Motor neuron (in vitro differentiated cells): ENCODE results near the gene FMNL1. TPM values are rescaled to one million over a fixed set of nuclear protein-coding genes. Genes with fewer than 3 reads are reported as not detected.
A peak's percentile ranks its signal among the peaks of the same experiment; 100 is the strongest.
"Not testable (repeated sequence)": the region's sequence is repeated elsewhere in the genome, so short reads cannot be mapped to it uniquely, and the experiment has no call there.

Experiments used
- ATAC-seq, 8 experiments: fragments of 200-7000 bp; cut with Tn5 transposase; replicated peaks in 6 of 8; 2 replicates each; pipeline ENCODE4 v1.8.0; 2021; ENCODE audit warnings: mild to moderate bottlenecking in 8 of 8, moderate library complexity in 8 of 8
- H3K27ac ChIP-seq, 2 donors: fragments of 250-450 bp; sonication (Bioruptor Pico); 2 replicates each; pipeline ENCODE4 v1.9.0; 2021; ENCODE audit warnings: antibody characterized with exemption in 2 of 2, mild to moderate bottlenecking in 2 of 2, moderate library complexity in 1 of 2
- H3K4me1 ChIP-seq, 2 donors: fragments of 250-450 bp; sonication (Bioruptor Pico); replicated peaks in 1 of 2; 2 replicates each; pipeline ENCODE4 v1.6.1; 2021; ENCODE audit warnings: antibody characterized with exemption in 2 of 2, mild to moderate bottlenecking in 2 of 2, moderate library complexity in 1 of 2
- H3K4me3 ChIP-seq, 5 donors: fragments of 250-450 bp; sonication (Bioruptor Pico); 2 replicates each; pipeline ENCODE4 v1.9.0; 2021; ENCODE audit warnings: antibody characterized with exemption in 5 of 5, mild to moderate bottlenecking in 5 of 5, moderate library complexity in 4 of 5
- WGBS, 10 experiments: fragments of 450-650 bp; shearing (Covaris generic); methylation state at CpG; one replicate each; pipeline ENCODE4 v1.0.0; 2022; 5-methylcytosine and 5-hydroxymethylcytosine counted together
- in situ Hi-C, 9 experiments: fragments of 400-800 bp; cut with MboI; loops; one replicate each; pipeline ENCODE4 v1.15.0; 2021; ENCODE audit warnings: low sequenced_read_pairs in 9 of 9, low pct_unique_long_range_greater_than_20kb in 2 of 9; ENCODE audit not compliant: unreplicated experiment in 9 of 9
- total RNA-seq, 8 experiments: library from RNA; unstranded; fragments of 300-600 nt; gene quantifications; 2 replicates each; pipeline versions ENCODE4 v1.2.3 to v1.2.4, GENCODE V29; 2022

Gene FMNL1
- total RNA-seq, 8 experiments from 2014 or later, result 1.1 to 5.6 (median 2.3) TPM

GRCh38 chr17:45197555-45198334 is 23.9 kb upstream of the FMNL1 start:
- WGBS, 10 experiments, result 0 to 33% (median 15%) methylated on average over 1 to 5 of the region's 16 CpGs; no CpG with 5 or more reads in 6 of the 10 experiments
- in situ Hi-C loops, result no loop called here
- ATAC-seq, result peak; percentile 98 to 100 (median 100)
- Histone ChIP-seq H3K4me1 (peaks cover 2 to 8% of the 10 kb centered on the region in 2 donors), H3K27ac (no peak overlapping the region), H3K4me3 (no peak overlapping the region)

- Histone ChIP-seq H3K27ac (no peak overlapping the region), H3K4me3 (no peak overlapping the region), H3K4me1 (peaks cover 2 to 8% of the 10 kb centered on the region in 2 donors)
- in situ Hi-C loops, result loop anchor here in 3 of 9 experiments (25.0 kb wide), 2 partner anchors 187 to 637 kb away; partner anchors contain the start of gene SPPL2C (in 1 of the 3)
- no peak for ATAC-seq
- 40 to 87% (median 63%) methylated on average over 2 to 8 of the region's 9 CpGs for WGBS, 10 experiments
Measured at GRCh38 chr17:45200701-45201100, 21.0 kb upstream of the FMNL1 start.

GRCh38 chr17:45201457-45201856 is 20.2 kb upstream of the FMNL1 start:
- in situ Hi-C loops, result loop anchor here in 3 of 9 experiments (25.0 kb wide), 2 partner anchors 186 to 636 kb away; partner anchors contain the start of gene SPPL2C (in 1 of the 3)
- WGBS, 10 experiments, result 60 to 100% (median 90%) methylated on average over 1 to 3 of the region's 4 CpGs; no CpG with 5 or more reads in 5 of the 10 experiments
- peaks cover 2 to 8% of the 10 kb centered on the region in 2 donors for H3K4me1 ChIP-seq

GRCh38 chr17:45201880-45202279 is 19.8 kb upstream of the FMNL1 start:
- not testable (repeated sequence) for H3K4me3 ChIP-seq, H3K27ac ChIP-seq, H3K4me1 ChIP-seq, ATAC-seq
- in situ Hi-C loops, result loop anchor here in 3 of 9 experiments (25.0 kb wide), 2 partner anchors 185 to 635 kb away; partner anchors contain the start of gene SPPL2C (in 1 of the 3)
- 63 to 100% (median 91%) methylated on average over 1 to 6 of the region's 6 CpGs for WGBS, 10 experiments

More at GRCh38 chr17:45201457-45201856, 20.2 kb upstream of the FMNL1 start:
- no peak for ATAC-seq
- H3K4me3 ChIP-seq, result no peak overlapping the region
- no peak overlapping the region for H3K27ac ChIP-seq

GRCh38 chr17:45218895-45219661 is 2.6 kb upstream of the FMNL1 start:
- Histone ChIP-seq H3K27ac (no peak overlapping the region), H3K4me1 (peaks cover 0 to 11% of the 10 kb centered on the region in 2 donors), H3K4me3 (no peak overlapping the region)
- in situ Hi-C loops, result loop anchor here in 3 of 9 experiments (25.0 kb wide), 2 partner anchors 168 to 618 kb away; partner anchors contain the start of gene SPPL2C (in 1 of the 3)
- peak; percentile 56 to 93 (median 68) for ATAC-seq
- 0 to 26% (median 5%) methylated on average over 1 to 9 of the region's 12 CpGs for WGBS, 10 experiments

- ATAC-seq, result no peak
- Histone ChIP-seq H3K4me3 (no peak overlapping the region), H3K4me1 (peaks cover 0 to 11% of the 10 kb centered on the region in 2 donors), H3K27ac (no peak overlapping the region)
- WGBS, 10 experiments, result 40 to 100% (median 73%) methylated on average over 1 to 2 of the region's 3 CpGs; no CpG with 5 or more reads in 4 of the 10 experiments
- in situ Hi-C loops, result loop anchor here in 5 of 9 experiments (10.0 to 25.0 kb wide), 3 partner anchors 165 to 617 kb away; partner anchors contain the start of gene SPPL2C (in 1 of the 5)
Measured at GRCh38 chr17:45220079-45220478, 1.6 kb upstream of the FMNL1 start.

GRCh38 chr17:45222014-45222288 is 266 bp downstream of the FMNL1 start:
- ATAC-seq, result peak in 7 of 8 experiments; percentile 5 to 31 (median 21)
- Histone ChIP-seq H3K27ac (no peak overlapping the region), H3K4me3 (peak overlapping the region; percentile 46 to 74 (median 54)), H3K4me1 (peaks cover 0 to 11% of the 10 kb centered on the region in 2 donors)
- WGBS, 10 experiments, result 0% methylated on average over 2 of the region's 38 CpGs; no CpG with 5 or more reads in 9 of the 10 experiments
- in situ Hi-C loops, result loop anchor here in 5 of 9 experiments (10.0 to 25.0 kb wide), 3 partner anchors 163 to 615 kb away; partner anchors contain the start of gene SPPL2C (in 1 of the 5)

GRCh38 chr17:45222289-45222995 is 757 bp downstream of the FMNL1 start:
- Histone ChIP-seq H3K4me3 (peak overlapping the region; percentile 46 to 74 (median 54)), H3K4me1 (peaks cover 0 to 11% of the 10 kb centered on the region in 2 donors), H3K27ac (no peak overlapping the region)
- ATAC-seq, result peak in 1 of 8 experiments; percentile 4
- in situ Hi-C loops, result loop anchor here in 5 of 9 experiments (10.0 to 25.0 kb wide), 3 partner anchors 162 to 615 kb away; partner anchors contain the start of gene SPPL2C (in 1 of the 5)
- WGBS, 10 experiments, result 6 to 27% (median 23%) methylated on average over 1 to 3 of the region's 33 CpGs; no CpG with 5 or more reads in 6 of the 10 experiments

- in situ Hi-C loops, result loop anchor here in 5 of 9 experiments (10.0 to 25.0 kb wide), 3 partner anchors 162 to 614 kb away; partner anchors contain the start of gene SPPL2C (in 1 of the 5)
- H3K4me1 ChIP-seq, result peaks cover 0 to 11% of the 10 kb centered on the region in 2 donors
- H3K4me3 ChIP-seq, result no peak overlapping the region
- 39 to 40% methylated on average over 2 to 3 of the region's 8 CpGs; no CpG with 5 or more reads in 8 of the 10 experiments for WGBS, 10 experiments
- H3K27ac ChIP-seq, result no peak overlapping the region
- no peak for ATAC-seq
Measured at GRCh38 chr17:45222996-45223538, 1.4 kb downstream of the FMNL1 start.

- Histone ChIP-seq H3K27ac (no peak overlapping the region), H3K4me3 (no peak overlapping the region), H3K4me1 (peaks cover 2 to 14% of the 10 kb centered on the region in 2 donors)
- WGBS, 10 experiments, result 59 to 100% (median 90%) methylated on average over 1 to 4 of the region's 12 CpGs; no CpG with 5 or more reads in 1 of the 10 experiments
- peak in 2 of 8 experiments; percentile 11 to 38 for ATAC-seq
- in situ Hi-C loops, result loop anchor here in 5 of 9 experiments (10.0 to 25.0 kb wide), 3 partner anchors 161 to 613 kb away; partner anchors contain the start of gene SPPL2C (in 1 of the 5)
Measured at GRCh38 chr17:45223539-45224528, 2.1 kb downstream of the FMNL1 start.

GRCh38 chr17:45224671-45225050 is 3.0 kb downstream of the FMNL1 start:
- in situ Hi-C loops, result loop anchor here in 5 of 9 experiments (10.0 to 25.0 kb wide), 3 partner anchors 160 to 613 kb away; partner anchors contain the start of gene SPPL2C (in 1 of the 5)
- Histone ChIP-seq H3K27ac (no peak overlapping the region), H3K4me1 (peaks cover 8 to 22% of the 10 kb centered on the region in 2 donors), H3K4me3 (no peak overlapping the region)
- WGBS, 10 experiments, result 73 to 87% (median 80%) methylated on average over 1 to 6 of the region's 9 CpGs; no CpG with 5 or more reads in 6 of the 10 experiments
- ATAC-seq, result no peak
